D341Med (cell line): ENCODE data around the gene MTMR8.
"Not testable (repeated sequence)": the region's sequence is repeated elsewhere in the genome, so short reads cannot be mapped to it uniquely, and the experiment has no call there.

Source experiments
- DNase-seq: peaks from one replicate; pipeline ENCODE4 v3.0.0; 2012; ENCODE audit warnings: low spot score

The MTMR8 gene

DNA sequence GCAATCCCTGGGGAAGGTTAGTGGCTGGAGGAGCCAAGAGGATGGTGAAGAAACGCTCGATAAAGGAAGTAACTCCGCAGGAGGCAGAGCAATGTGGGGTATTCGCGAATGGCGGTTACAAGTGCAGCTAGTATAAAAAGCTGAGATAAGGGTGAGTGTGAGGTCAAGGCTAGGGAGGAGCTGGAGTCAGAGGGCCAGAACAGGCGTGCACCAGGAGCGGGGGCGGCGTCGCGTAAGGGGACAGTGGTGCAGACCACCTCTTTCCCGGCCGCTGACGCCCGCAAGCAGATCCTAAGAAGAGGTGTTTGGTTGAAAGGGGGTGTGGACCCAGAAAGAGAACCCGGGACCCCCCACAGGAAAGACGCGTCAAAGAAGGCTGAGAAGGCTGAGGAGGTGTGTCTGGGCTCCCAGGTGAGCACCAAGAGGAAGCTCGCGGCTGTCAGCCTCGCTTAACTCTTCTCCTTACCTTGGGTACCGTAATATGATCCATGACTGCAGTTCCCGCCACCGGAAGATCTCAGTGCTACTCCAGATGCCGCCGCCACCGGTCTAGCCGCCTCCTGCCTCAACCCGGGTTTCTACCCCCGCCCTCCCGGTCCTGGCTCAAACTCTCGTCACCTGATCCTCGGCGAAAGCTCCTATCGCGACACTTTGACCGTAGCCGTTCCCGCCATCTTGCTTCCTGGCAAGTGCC is at the start of gene MTMR8:
TSS of gene MTMR8 (minus strand) at position 579 of the 694 bp plus-strand sequence. CDS start at position 490, 89 bp downstream.
- peak; percentile 6 for DNase-seq

DNA sequence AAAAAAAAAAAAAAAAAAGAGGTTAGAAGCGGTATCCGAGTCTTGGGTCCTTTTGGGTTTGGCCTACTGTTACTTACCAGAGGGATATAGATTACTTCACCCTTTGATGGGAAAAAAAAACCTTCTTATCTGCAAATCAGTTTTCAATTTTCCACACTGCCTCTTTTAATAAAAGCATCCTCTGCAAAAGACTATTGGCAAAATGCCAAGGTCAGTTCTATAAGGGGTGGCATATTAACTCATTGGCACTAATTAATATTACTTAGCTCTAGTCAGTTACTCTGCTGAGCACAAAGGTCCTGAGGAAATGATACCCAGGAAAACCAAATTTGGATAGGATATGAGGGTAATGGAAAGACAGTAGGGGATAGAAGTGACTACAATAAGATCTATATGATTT is 44.3 kb upstream of the MTMR8 start:
- no peak for DNase-seq

DNA sequence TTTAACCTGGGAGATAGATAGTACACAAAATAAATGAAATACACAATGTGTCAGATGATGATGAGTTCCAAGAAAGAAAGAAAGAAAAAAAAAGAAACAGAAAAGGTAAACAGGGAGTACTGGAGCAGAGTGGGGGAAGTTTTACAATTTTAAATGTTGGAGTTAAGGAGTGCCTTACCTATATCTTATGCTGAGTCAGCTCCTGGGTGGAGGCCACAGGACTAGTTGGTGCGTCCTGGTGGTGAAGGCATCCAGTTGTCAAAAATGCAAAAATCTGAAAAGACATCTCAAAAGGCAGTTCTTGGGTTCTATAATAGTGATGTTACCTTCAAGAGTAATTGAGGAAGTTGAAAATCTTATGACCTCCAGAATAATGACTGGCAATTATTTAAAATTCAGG is 42.4 kb upstream of the MTMR8 start:
- DNase-seq: no peak

DNA sequence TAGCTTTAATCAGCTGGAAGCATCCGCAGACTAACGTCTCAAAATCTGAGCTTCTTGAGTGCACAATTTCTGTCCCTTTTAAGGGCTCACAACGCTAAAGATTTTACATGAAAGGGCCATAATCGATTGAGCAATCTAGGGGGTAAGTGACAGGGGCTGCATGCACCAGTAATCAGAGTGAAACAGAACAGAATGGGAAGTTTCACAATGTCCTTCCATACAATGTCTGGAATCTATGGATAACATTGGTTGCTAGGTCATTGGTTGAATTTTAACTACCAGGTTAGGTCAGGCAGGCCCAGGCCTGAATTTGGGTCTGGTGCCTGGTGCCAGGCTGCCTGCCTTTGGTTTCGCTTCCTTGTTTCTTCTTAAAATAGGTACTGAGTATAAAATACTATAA is 42.0 kb upstream of the MTMR8 start:
- no peak for DNase-seq

DNA sequence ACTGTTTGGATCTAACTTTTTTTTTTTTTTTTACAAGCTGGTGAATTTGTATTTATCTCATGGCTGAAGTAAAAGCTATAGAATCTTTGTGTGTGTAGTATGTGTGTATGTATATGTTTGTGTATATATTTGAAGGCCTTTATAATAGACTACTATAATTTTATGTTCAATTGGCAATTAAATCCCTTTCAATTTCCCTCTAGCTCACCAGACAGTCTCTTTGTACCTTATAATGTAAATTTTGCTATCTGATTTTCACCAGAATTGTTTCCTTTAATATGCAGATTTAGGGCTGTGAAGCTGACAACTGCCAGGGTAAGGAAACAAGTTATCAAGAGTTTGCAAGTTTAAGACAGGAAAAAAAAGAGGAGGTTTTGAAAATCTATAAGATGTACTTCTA is 33.1 kb upstream of the MTMR8 start:
- DNase-seq: no peak

DNA sequence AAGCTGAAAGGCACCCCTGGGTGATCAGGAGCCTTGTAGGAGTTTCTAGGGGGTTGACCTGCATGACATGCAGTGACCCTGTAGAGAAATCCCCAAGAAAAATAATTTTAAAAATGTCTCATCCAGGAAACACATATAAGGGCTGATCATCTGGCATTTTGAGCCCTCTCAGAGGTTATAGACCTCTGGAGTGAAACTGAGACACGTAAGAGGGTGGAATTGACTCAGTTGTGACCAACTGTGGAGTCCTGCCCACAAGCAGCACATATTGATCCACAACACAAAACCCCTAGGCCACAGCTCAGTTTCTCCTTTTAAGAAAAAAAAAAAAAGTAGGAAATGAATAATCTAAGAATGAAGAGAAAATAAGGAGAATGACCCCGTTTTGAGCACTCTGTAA is 32.5 kb upstream of the MTMR8 start:
- DNase-seq: no peak

DNA sequence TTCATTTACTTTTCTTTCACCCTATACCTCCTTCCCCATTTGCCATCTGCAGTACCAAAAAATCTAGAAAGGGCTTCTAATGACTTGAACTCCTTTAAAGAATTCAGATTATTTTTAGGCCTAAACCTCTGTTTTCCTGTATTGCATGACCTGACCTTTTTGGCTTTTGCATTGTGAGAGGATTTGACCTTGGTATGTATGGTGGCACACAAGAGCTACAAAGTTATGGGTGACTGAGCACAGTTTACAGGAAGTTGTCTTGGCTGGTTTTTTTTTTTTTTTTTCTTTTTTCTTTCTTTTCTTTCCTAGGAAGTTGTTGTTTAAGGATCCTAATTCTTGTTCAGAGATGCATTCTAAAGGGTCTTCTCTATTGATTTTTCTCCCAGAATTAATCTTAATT is 32.0 kb upstream of the MTMR8 start:
- DNase-seq: no peak

DNA sequence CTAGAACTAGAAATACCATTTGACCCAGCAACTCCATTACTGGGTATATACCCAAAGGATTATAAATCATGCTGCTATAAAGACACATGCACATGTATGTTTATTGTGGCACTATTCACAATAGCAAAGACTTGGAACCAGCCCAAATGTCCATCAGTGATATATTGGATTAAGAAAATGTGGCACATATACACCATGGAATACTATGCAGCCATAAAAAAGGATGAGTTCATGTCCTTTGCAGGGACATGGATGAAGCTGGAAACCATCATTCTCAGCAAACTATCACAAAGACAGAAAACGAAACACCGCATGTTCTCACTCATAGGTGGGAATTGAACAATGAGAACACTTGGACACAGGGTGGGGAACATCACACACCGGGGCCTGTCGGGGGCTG is 14.5 kb upstream of the MTMR8 start:
- DNase-seq: not testable (repeated sequence)

DNA sequence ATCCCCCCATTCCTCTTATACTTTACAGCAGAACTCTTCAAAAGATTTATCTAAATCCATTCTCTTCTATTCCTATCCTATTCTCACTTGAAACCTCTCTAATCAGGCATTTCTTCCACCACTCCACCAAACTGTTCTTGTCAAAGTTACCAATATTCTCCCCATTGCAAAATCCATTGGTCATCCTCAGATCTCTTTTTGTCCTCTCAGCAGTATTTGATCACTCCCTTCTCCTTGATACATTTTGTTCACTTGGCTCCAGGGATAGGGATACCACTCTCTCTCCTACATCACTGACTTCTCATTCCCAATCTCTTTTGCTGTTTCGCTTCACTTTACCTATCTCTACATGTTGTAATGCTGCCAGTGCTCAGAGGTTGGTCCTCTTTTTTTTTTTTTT is 2.8 kb upstream of the MTMR8 start:
- DNase-seq: no peak

DNA sequence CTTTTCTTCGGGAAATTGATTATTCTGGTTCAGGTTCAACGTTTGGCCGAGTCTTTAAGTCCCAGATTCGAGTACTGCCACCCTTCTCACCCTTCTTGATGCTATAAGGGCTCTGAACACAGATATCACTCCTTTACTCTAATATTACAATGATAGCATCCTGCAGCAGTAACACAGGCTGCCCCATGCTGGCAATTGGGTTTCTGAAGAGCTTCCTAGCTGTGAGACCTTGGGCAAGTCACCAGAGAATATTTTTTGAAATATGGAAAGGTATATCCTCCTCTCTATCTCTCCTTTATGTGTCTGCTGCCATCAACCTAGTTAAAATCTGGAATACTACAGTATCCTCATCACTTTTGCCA is 297 bp upstream of the MTMR8 start:
- no peak for DNase-seq

DNA sequence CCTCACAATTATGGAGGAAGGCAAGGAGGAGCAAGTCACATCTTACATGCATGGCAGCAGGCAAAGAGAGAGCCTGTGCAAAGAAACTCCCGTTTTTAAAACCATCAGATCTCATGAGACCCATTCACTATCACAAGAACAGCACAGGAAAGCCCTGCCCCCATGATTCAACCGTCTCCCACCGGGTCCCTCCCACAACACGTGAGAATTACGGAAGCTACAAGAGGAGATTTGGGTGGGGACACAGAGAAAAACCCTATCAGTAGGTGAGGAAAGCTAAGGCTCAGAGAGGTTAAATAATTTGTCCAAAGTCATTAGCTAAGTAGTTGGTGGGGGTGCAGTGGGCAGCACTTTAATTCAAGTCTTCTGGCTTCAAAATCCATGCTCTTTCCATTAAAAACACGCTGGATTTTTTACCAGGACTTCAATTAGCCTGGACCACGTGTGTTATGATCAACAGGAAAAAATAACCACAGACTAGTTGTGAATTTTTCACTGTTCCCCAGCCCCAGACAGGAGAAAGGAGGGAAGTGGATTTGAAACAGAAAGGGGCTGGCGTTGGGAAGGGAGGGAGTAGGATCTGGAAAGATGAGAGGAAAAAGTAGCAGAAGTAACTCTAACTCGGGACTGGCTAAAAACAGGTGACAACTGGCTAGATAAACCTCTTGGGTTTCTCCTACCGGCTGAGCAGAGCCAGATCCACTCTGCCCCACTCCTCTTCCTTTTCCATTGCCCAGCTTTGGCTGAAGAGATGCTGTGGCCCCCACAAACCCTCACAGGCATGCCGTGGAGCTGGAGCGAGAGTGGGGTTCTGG is 986 bp downstream of the MTMR8 start:
- no peak for DNase-seq

DNA sequence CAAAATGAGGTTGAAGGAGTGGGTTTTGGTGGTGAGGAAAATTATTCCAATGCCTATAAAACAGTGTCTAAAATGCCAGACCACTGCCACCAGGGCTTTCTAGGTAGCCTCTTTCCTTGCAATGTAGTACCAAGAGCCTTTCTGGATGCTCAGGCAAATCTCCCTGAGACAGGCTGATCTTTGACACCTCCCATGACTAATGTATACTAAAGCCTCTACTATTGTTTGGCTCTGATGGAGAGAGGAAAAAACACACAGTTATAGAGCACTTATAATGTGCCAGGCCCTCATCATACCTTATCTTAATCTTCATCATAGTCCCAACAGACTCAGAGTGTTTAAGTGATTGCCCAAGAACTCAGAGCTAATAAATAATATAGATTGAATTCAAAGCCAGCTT is 5.8 kb downstream of the MTMR8 start:
- DNase-seq: no peak

DNA sequence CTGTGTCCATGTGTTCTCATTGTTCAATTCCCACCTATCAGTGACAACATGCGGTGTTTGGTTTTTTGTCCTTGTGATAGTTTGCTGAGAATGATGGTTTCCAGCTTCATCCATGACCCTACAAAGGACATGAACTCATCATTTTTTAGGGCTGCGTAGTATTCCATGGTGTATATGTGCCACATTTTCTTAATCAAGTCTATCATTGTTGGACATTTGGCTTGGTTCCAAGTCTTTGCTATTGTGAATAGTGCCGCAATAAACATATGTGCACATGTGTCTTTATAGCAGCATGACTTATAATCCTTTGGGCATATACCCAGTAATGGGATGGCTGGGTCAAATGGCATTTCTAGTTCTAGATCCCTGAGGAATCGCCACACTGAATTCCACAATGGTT is 14.5 kb downstream of the MTMR8 start:
- DNase-seq: not testable (repeated sequence)

DNA sequence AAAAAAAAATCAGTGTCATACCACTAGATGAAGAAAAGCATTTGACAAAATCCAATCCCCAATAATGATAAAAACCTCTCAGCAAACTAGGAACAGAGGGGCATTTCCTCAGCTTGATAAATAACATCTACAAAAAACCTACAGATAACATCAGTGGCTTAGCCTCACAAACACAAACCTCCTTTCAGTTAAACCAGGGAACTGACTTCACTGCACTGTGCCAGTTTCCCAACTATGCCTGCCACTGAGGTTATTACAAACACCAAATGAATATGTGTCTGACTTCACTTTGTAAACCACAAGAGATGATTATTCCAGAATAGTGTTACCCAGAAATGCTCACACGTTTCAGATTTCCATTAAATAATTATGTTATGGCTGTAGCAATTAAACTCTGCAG is 15.3 kb downstream of the MTMR8 start:
- no peak for DNase-seq

DNA sequence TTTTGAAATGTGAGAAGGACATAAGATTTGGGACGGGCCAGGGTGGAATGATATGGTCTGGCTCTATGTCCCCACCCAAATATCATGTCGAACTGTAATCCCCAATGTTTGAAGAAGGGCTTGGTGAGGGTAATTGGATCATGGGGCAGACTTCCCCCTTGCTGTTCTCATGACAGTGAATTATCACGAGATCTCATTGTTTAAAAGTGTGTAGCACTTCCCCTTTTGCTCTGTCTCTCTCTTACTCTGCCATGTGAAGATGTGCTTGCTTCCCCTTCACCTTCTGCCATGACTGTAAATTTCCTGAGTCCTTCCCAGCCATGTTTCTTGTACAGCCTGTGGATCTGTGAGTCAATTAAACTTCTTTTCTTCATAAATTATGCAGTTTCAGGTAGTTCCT is 17.5 kb downstream of the MTMR8 start:
- DNase-seq: no peak

DNA sequence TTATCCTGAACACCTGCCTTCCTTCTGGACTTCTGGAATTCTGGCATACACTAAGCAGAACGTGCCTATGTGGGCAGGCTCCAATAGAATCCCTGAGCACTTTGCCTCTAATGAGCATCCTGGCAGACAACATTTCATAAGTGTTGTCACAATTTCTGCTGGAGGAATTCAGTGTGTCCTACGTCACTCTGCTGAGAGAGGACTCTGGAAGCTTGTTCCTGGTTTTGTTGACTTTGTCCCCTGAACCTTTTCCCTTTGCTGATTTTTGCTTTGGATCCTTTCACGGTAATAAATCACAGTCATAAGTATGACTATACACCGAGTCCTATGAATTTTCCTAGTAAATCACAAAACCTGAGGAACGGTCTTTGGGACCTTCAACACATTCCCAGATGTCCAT is 43.2 kb downstream of the MTMR8 start:
- DNase-seq: no peak

DNA sequence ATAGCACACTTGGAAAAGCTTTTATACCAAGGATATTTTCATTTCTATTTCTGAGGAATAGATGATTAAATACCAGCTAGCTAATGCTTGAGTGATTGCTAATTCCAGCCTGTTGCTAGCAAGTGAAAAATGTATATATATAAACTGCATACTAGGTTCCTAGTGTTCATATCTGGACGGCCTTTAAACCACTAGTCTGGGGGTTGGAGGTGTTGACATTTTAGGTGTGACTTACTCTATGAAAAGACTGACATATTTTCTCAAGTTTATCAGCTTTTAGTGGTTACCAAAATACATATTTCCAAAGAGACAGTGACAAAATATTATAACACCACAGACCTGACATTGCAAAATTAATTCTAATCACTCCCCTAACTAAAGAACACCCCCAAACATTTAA is 44.7 kb downstream of the MTMR8 start:
- DNase-seq: no peak

DNA sequence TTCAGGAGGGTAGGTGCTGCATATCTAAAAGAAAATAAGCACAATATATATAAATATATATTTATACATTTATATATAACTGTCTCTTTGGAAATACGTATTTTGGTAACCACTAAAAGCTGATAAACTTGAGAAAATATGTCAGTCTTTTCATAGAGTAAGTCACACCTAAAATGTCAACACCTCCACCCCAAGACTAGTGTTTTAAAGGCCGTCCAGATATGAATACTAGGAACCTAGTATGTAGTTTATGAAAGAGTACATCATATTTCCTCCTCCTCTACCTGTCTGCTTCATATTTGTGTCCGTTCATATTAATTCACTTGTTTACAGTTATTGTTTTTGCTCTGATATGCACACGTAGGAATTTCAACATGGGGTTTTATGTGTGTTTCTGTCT is 45.2 kb downstream of the MTMR8 start:
- no peak for DNase-seq

DNA sequence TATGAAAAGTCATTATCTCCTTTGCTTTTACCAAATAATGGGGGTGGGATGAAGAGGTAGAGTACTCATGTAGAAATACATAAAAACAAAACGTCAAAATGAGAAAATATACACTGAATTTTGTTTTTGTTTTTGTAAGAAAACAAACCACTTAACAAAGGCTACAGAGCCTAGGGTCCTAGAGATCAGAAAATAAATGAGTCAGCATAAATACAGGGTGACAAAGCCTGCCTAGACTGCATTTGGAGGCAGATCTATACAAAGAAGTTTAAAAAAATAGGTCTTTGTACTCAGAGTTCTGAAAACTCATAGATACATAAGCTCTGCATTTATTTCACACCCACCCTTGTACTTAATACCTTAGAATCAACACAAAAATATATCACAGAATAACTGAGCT is 52.4 kb downstream of the MTMR8 start:
- DNase-seq: no peak

DNA sequence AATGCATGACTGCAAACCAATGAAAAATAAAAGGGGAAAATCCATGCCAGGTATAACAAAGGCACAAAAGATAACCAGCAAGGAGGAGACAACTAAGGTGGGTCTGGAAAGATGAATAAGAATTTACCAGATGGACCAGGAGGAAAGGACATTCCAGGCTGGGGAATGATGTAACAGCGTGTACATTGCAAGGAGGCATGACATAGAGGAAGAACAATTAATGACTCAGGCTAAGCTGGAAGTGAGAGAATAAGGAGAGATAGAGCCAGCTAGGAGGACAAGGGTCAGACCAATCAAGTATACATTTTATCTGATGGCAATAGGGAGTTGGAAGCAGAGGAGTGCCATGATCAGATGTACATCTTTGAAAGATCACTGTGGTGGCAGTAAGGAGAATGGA is 57.0 kb downstream of the MTMR8 start:
- DNase-seq: no peak

DNA sequence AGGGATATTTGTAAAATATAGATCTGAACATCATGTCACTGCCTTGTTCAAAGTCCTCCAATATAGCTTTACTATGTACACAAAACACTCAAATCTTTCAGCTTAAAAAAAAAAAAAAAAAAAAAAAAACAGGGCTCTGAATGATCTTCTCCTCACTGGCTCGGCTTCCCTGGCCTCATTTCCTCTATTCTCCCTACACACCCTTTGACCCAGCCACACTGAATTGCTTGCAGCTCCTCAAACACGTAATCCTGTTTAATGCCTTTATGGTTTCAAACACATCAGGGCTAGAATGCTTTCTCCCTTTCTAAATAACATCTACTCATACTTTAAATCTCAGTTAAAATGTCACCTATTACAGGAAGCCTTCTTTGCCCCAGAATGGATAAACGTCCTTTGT is 60.8 kb downstream of the MTMR8 start:
- DNase-seq: no peak

DNA sequence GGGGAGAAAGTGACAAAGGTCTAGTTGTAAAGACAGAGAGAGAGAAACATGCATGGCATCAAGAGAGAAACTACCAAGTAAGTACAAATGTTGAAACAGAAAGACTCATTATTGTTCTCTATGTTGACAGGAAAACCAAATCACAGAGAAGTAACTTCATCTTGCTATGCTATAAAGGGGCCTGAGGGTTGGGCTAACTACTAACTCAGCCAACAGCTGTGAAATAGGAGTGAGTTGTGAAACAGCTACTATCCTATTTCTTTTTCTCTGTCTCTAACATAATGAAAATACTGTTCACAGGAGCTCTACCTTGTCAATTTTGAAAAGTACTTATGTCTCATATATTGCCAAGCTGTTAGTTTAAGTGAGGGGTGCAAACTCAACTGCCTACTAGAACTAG is 65.0 kb downstream of the MTMR8 start:
- no peak for DNase-seq

DNA sequence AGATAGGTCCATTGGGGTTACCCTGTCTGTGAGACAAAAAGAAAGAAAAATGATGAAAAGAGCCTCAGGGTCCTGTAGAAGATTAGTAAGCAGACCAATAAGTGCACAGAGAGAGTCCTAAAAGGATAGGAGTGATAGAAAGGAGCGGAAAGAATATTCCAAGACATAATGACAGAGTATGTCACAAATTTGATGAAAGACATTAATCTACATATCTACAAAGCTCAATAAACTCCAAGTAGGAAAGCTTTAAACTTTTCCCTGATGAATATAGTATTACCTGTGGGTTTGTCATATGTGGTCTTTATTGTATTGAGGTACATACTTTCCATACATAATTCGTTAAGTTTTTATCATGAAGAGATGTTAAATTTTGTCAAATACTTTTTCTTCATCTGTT is 73.7 kb downstream of the MTMR8 start:
- no peak for DNase-seq

DNA sequence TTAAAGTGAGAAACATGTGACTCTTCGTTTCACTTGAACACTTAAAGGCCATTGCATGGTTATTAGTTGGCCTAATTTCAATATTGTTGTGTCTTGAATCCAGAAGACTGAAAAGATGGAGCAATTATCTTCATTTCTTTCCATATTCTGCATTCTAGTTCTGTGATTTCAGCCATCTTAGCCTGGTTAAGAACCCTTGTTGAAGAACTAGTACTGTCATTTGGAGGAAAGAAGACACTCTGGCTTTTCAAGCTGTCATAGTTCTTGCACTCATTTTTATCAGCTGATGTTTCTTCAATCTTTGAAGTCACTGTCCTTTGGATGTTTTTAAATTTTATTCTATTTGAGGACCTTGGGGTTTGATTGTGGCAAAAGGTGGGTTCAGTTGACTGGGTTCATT is 81.6 kb downstream of the MTMR8 start:
- no peak for DNase-seq
